ENCODE results near the gene ZBED5. TPM values are rescaled to one million over a fixed set of nuclear protein-coding genes. Genes with fewer than 3 reads are reported as not detected.

Gene ZBED5
- total and polyA plus RNA-seq, 12 donors, result 19.4 to 63.3 (median 39.6) TPM

GRCh38 chr11:10900681-10901415 lies 43.0 kb upstream of the ZBED5 start:
- Histone ChIP-seq H3K36me3 (no peaks in the 10 kb centered on the region), H3K27ac (peak overlapping the region; percentile 78 to 96 (median 92)), H3K4me1 (peaks cover 18 to 56% (median 39%) of the 10 kb centered on the region in 9 donors), H3K4me3 (no peak overlapping the region), H3K27me3 (no peaks in the 10 kb centered on the region), H3K9me3 (no peaks in the 10 kb centered on the region)
- 50 to 55% methylated on average over 9 of the region's 9 CpGs for WGBS, 2 donors
- DNase-seq, result no peak
- peak in 1 of 8 donors; percentile 4 for ATAC-seq
- intact Hi-C loops (cut with DNase I), result loop anchor here in 6 of 10 donors (2.0 to 10.0 kb wide), 5 partner anchors 42 to 106 kb away; partner anchors contain the start of genes ZBED5 (in 4 of the 6) and EIF4G2 (in 2 of the 6)
- TF ChIP-seq CTCF (IDR thresholded peaks at IDR 0.05), result no peak

GRCh38 chr11:10899121-10899830 lies 41.4 kb upstream of the ZBED5 start:
- DNase-seq (peak; percentile 46 to 57), ATAC-seq (peak; percentile 18 to 78 (median 64))
- 37 to 52% methylated on average over 7 of the region's 7 CpGs for WGBS, 2 donors
- Histone ChIP-seq H3K36me3 (no peaks in the 10 kb centered on the region), H3K27me3 (no peaks in the 10 kb centered on the region), H3K27ac (peak overlapping the region; percentile 78 to 96 (median 92)), H3K4me1 (peaks cover 18 to 59% (median 41%) of the 10 kb centered on the region in 9 donors), H3K4me3 (peak overlapping the region in 1 of 10 donors; percentile 6), H3K9me3 (no peaks in the 10 kb centered on the region)
- intact Hi-C loops (cut with DNase I), result loop anchor here in 1 of 10 donors (5.0 kb wide), 1 partner anchor 37 kb away; no protein-coding TSS in a partner anchor
- no peak for TF ChIP-seq CTCF (IDR thresholded peaks at IDR 0.05)

- peak overlapping the region; percentile 78 to 96 (median 92) for H3K27ac ChIP-seq
- no peaks in the 10 kb centered on the region for H3K27me3 ChIP-seq
- no peak for TF ChIP-seq CTCF (IDR thresholded peaks at IDR 0.05)
- no peaks in the 10 kb centered on the region for H3K9me3 ChIP-seq
- 95 to 96% methylated on average over 4 of the region's 4 CpGs for WGBS, 2 donors
- DNase-seq (no peak), ATAC-seq (no peak)
- intact Hi-C loops (cut with DNase I), result loop anchor here in 1 of 10 donors (5.0 kb wide), 1 partner anchor 36 kb away; no protein-coding TSS in a partner anchor
- no peaks in the 10 kb centered on the region for H3K36me3 ChIP-seq
- no peak overlapping the region for H3K4me3 ChIP-seq
- peaks cover 18 to 64% (median 45%) of the 10 kb centered on the region in 9 donors for H3K4me1 ChIP-seq
These were observed 40.8 kb upstream of the ZBED5 start for GRCh38 chr11:10898763-10899025.

- Histone ChIP-seq H3K36me3 (no peaks in the 10 kb centered on the region), H3K4me3 (no peak overlapping the region), H3K27ac (peak overlapping the region; percentile 78 to 96 (median 92)), H3K27me3 (no peaks in the 10 kb centered on the region), H3K4me1 (peaks cover 18 to 64% (median 45%) of the 10 kb centered on the region in 9 donors), H3K9me3 (no peaks in the 10 kb centered on the region)
- ATAC-seq (no peak), DNase-seq (no peak)
- TF ChIP-seq CTCF (IDR thresholded peaks at IDR 0.05), result no peak
- intact Hi-C loops (cut with DNase I), result loop anchor here in 1 of 10 donors (5.0 kb wide), 1 partner anchor 36 kb away; no protein-coding TSS in a partner anchor
- 93 to 96% methylated on average over 5 of the region's 5 CpGs for WGBS, 2 donors
These were observed 40.3 kb upstream of the ZBED5 start for GRCh38 chr11:10898003-10898762.
